Fibroblast of skin of left quadriceps (primary cell): ENCODE data around the gene MACROD2.
A peak's percentile ranks its signal among the peaks of the same experiment; 100 is the strongest.
"Not testable (repeated sequence)": the region's sequence is repeated elsewhere in the genome, so short reads cannot be mapped to it uniquely, and the experiment has no call there.

ENCODE experiments used
- DNase-seq, 2 experiments: peaks; one replicate each; pipeline ENCODE4 v3.0.0-alpha.2; 2013; ENCODE audit warnings: low read depth in 2 of 2

Gene MACROD2

GRCh38 chr20:13995086-13995665 is at the start of gene MACROD2:
Gene MACROD2 (plus strand): TSS chr20:13995516.
- peak; percentile 90 for DNase-seq

GRCh38 chr20:13947719-13948118 is 47.6 kb upstream of the MACROD2 start:
- no peak for DNase-seq

DNA sequence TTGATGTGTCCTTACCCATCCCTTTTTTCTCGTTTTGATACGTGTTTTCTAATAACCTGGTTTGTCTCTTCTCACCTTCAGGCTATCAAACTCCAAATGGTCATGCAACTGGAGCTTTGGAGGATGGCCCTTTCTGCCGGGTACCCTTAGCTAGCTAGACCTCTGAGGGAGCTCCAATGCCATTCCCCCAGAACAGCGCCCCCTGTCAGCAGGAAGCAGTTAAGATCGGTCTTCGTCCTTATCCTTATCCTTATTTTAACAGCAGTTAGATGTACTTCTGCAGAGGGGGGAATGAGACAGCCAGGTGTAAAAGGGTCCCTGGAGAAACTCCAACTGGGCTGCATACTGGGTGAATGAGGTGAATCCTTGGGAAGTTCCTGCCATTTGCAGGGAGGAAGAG is 42.1 kb upstream of the MACROD2 start:
- no peak for DNase-seq

- no peak for DNase-seq
These were observed 35.2 kb upstream of the MACROD2 start for GRCh38 chr20:13960119-13960518.

DNA sequence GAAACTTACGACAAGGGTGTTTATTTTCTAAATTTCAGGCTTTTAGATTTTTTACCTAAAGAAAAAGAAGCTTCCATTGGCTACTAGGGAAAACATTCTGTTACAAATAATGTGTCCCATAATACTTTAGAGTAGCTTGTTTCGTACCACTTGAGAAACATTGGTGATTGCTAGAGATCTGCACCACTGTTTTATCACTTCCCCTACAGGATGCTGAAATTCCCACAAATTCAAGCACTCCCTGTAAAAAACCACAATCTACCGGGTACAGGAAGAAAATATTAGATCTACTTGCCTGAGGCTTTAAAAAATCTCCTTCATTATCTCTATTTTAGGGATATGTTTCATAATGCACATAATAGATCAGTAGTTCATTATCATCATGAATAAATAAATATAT is 34.8 kb upstream of the MACROD2 start:
- no peak for DNase-seq

DNA sequence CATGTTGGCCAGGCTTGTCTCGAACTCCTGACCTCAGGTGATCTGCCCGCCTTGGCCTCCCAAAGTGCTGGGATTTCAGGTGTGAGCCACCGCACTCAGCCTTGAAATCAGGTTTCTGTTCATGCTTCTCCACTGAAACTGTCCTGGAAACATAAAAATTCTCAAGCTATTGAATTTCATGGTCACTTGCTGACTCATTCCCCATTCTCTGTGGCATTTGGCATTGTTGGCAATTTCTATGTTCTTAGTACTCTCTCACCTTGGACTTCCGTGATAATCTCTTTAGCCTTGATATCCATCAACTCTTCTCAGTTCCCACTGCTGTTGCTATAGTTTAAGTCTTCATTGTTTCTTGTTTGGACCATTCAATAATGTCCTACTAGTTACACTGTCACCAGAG is 11.1 kb upstream of the MACROD2 start:
- DNase-seq = no peak

GRCh38 chr20:13990465-13990864 is 4.9 kb upstream of the MACROD2 start, which contains the start of gene SEL1L2:
Gene SEL1L2 (minus strand): TSS chr20:13990614. CDS start chr20:13990534, 80 bp downstream.
- DNase-seq = no peak

DNA sequence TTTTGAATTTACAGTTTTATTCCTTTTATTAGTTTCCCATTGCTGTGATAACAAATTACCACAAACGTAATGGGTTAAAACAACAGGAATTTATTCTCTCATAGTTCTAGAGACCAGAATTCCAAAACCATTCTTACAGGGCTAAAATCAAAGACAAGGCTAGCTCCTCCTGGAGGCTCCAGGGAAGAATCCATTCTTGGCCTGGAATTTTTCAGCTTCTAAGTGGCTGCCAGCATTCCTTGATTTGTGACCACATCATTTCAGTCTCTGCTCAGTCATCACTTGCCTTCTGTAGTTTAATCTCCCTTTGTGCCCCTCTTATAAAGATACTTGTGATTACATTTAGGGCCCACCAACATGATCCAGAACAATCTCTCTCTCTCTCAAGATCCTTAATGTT is 4.0 kb upstream of the MACROD2 start:
- DNase-seq = no peak

- not testable (repeated sequence) for DNase-seq
These were observed 3.4 kb upstream of the MACROD2 start for GRCh38 chr20:13991955-13992354.

- DNase-seq = no peak
These were observed 525 bp downstream of the MACROD2 start for GRCh38 chr20:13995841-13996240.

DNA sequence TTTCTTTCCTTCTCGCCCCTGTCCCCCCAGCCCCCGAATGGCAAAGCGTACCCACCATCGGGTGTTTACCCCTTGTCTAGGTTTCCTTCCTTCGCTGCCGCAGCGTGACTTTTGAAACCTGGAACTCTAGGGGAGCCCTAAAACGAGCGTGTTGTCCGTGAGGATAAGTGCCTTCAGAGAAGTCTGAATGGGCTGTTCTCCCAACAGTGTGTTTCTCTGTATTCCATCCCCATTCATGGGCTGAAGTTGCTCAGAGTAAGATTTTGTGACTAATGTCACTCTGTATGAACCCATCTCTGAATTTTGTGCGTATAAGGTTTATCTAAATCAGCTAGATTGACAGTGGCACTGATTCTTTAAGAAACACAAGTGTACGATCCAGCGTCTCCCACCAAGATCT is 949 bp downstream of the MACROD2 start:
- no peak for DNase-seq

- DNase-seq = no peak
These were observed 5.6 kb downstream of the MACROD2 start for GRCh38 chr20:14000917-14001316.

GRCh38 chr20:14005996-14006395 is 10.7 kb downstream of the MACROD2 start:
- no peak for DNase-seq

DNA sequence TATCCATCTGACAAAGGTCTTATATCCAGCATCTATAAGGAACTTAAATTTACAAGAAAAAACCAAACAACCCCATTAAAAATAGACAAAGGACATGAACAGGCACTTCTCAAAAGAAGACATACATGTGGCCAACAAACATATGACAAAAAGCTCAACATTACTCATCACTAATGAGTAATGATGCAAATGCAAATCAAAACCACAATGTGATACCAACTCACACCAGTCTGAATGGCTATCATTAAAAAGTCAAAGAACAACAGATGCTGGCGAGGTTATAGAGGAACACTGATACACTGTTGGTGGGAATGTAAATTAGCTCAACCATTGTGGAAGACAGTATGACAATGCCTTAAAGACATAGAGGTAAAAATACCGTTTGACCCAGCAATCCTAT is 13.9 kb downstream of the MACROD2 start:
- no peak for DNase-seq

DNA sequence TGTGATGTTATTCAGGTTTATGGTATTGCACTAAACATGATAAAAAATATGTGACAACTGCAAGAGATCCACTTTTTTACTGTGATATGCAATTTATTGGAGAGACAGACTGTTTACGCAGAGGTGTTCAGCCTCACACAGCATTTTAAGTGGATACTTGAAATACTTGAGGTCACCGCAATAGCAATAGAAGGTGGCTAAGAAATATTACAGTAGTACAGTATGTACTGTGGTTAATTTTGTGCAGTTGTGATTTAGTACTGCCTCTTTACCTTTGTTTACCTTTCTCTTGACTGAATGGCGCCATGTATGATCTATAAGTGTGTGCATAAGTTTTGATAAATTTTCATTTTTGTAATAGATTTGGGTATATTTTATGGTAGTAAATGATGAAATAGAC is 17.4 kb downstream of the MACROD2 start:
- DNase-seq = no peak

DNA sequence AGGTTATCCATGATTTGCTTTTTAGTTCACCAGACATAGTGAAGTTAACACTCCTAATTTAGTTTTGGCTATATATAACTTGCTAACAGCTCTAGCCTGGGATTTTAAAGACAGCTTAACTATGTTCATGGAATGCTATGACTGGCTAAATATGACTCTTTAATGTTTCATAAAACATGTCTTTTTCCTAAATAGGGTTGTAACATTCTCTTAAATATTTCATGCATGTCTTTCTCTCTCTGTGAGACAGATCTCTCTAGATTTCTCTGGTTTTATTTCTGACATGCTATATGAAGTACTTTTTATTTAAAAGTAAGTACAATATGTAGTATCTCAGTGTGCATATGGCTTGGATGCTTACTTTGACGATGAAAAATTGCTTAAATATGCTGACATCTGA is 35.7 kb downstream of the MACROD2 start:
- no peak for DNase-seq

GRCh38 chr20:14033310-14033709 is 38.0 kb downstream of the MACROD2 start:
- no peak for DNase-seq

DNA sequence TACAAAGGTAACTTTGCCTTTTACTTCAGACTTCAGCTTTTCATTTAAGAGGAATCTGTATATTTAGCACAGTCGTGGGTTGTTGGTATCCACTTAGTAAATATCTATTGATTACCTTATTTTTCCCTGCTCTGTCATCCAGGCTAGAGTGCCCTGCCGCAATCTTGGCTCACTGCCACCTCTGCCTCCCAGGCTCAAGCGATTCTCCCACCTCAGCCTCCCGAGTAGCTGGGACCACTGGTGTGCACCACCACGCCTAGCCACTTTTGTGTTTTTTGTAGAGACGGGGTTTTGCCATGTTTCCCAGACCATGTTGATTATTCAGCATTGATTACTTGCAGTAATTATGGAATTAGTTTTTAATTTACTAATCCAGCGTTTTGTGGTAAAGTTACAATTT is 41.3 kb downstream of the MACROD2 start:
- DNase-seq = no peak

GRCh38 chr20:14044712-14045276 is 49.5 kb downstream of the MACROD2 start:
- DNase-seq = not testable (repeated sequence)

DNA sequence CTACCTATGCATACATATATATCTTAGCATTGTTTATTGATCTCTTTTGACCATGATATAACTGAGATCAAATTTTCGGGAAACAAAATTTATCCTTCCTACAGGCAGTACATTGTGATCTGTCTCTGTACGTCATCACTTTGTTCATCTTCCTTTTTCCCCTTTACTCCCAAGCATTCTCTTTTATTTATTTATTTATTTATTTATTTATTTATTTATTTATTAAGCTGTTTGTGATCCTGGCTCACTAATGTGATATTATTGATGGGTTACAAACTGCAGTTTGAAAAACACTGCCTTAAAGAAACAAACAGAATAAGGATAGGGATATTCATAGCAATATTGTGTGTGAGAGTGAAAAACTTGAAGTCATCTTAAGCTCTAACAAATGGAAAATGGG is 51.2 kb downstream of the MACROD2 start:
- no peak for DNase-seq

DNA sequence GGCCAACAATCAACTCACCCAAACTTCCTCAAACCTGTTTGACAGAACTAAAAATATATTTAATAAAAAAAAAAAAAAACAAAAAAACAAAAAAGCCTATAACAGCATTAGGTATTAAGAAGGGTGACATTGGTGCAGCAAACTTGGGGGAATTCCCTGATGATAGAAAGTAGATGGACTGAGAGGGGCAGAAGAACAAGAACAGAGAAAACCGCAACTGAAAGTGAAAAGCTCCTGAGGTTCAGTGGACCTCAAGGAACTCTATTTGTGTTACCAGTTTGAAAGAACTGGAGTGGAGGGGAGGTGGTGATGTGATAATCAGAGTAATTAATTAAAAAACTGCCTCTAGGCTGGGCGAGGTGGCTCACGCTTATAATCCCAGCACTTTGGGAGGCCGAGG is 53.8 kb downstream of the MACROD2 start:
- DNase-seq = no peak

- DNase-seq = no peak
These were observed 56.1 kb downstream of the MACROD2 start for GRCh38 chr20:14051454-14051853.

DNA sequence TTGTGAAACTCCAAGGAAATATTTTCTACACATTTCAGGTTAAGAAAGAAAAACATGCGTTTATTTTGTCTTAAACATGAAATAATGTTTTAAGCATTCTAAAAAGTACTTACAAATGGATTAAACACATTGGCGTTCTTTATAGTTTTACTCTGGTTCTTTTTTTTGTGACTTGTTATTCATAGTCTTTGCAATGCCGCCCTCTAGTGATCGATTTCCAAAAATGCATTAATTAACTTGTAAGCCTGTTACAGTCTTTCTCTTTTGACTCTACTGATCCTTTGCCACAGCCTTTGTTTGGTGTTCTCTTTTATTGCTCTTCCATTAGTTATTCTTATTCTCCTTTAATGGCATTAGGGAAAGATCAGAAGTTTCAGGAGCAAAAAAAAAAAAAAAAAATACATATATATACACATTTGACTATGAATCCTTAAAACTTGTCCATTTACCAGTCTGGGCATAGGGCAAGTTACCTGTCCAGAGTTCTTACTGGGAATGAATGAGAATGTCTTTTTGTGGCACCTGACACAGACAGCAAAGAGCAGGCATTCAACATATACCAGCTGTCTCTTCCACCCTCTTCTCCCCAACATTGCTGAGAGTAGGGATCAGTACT is 59.9 kb downstream of the MACROD2 start:
- DNase-seq = peak; percentile 33 to 48

DNA sequence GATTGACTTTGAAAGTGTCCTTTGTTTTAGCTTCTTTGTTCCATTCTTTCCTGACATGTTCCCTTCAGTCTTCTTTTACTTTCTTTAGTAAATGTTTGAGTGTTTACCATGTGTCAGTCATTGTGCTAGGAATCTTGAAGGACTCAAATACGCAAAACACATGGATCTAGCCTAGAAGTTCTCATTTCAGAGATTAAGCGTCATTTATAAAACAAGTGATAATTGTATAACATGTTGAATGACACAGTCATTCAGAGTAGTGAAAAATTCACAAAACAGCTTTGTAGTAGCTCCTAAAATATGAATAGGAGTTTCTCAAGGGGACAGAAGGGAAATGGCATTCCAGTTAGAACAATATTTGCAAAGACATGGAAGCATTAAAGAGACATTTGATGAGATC is 66.9 kb downstream of the MACROD2 start:
- DNase-seq = no peak
